IMR-90 (cell line): ENCODE measurements around the gene SELENOT. TPM values are rescaled to one million over a fixed set of nuclear protein-coding genes. Genes with fewer than 3 reads are reported as not detected.

ENCODE experiments used
- ATAC-seq: fragments of 200-7000 bp; cut with Tn5 transposase; 2 replicates; pipeline ENCODE4 v1.9.1; 2020; ENCODE audit warnings: low read depth, mild to moderate bottlenecking, moderate library complexity
- BruUV-seq: library from RNA; stranded (reverse); fragments of 400-500 nt; replicated peaks from 2 replicates; lab custom pipeline; 2021; lab: Mats Ljungman, UMichigan
- CTCF ChIA-PET: fragments of 300-600 bp; formaldehyde crosslinking; extraction: SDS; loops from one replicate; lab custom pipeline; 2021; ENCODE audit warnings: antibody characterized with exemption; lab: Yijun Ruan, JAX
- POLR2A ChIA-PET: fragments of 300-600 bp; sonication (Branson Sonifier 250); formaldehyde crosslinking; loops from one replicate; lab custom pipeline; 2022; ENCODE audit warnings: antibody characterized with exemption; ENCODE audit not compliant: unreplicated experiment; lab: Charles Lee
- DNase-seq: peaks from one replicate; pipeline ENCODE4 v3.0.0; 2013
- H2AFZ ChIP-seq: replicated peaks from 2 replicates; pipeline ENCODE3; 2013; ENCODE audit warnings: low read length, mild to moderate bottlenecking; ENCODE audit not compliant: poor library complexity
- H2AK5ac ChIP-seq: 2 replicates; pipeline ENCODE4 v1.6.1; 2013; ENCODE audit warnings: low read depth, low read length, inconsistent platforms
- H2AK9ac ChIP-seq: replicated peaks from 2 replicates; pipeline ENCODE3; 2013; ENCODE audit warnings: mild to moderate bottlenecking, low read depth, low read length, moderate library complexity; ENCODE audit not compliant: poor library complexity
- H2BK120ac ChIP-seq: 2 replicates; pipeline ENCODE4 v1.6.1; 2013; ENCODE audit warnings: low read depth, low read length, inconsistent platforms
- H2BK15ac ChIP-seq: 3 replicates; pipeline ENCODE4 v1.6.1; 2013; ENCODE audit warnings: low read depth, low read length, inconsistent platforms
- H2BK20ac ChIP-seq: 2 replicates; pipeline ENCODE4 v1.6.1; 2013; ENCODE audit warnings: low read depth, mild to moderate bottlenecking, inconsistent platforms, low read length, moderate library complexity
- H2BK5ac ChIP-seq: 2 replicates; pipeline ENCODE4 v1.6.1; 2013; ENCODE audit warnings: mild to moderate bottlenecking, low read depth, low read length, inconsistent platforms; ENCODE audit not compliant: poor library complexity, severe bottlenecking
- H3K14ac ChIP-seq: replicated peaks from 2 replicates; pipeline ENCODE4 v1.6.1; 2013; ENCODE audit warnings: low read depth, low read length, inconsistent platforms
- H3K18ac ChIP-seq: 2 replicates; pipeline ENCODE4 v1.6.1; 2013; ENCODE audit warnings: low read depth, low read length, control low read depth
- H3K23ac ChIP-seq: 2 replicates; pipeline ENCODE4 v1.6.1; 2013; ENCODE audit warnings: low read depth, low read length, inconsistent platforms
- H3K27ac ChIP-seq: 2 replicates; pipeline ENCODE4 v1.5.1; 2013; ENCODE audit warnings: mild to moderate bottlenecking, control low read depth, low read length; ENCODE audit not compliant: insufficient read depth
- H3K27me3 ChIP-seq: 2 replicates; pipeline ENCODE4 v1.6.1; 2013; ENCODE audit warnings: low read length; ENCODE audit not compliant: control insufficient read depth, insufficient read depth
- H3K36me3 ChIP-seq: 2 replicates; pipeline ENCODE4 v1.6.1; 2013; ENCODE audit warnings: low read length, mixed read lengths; ENCODE audit not compliant: control insufficient read depth, insufficient read depth
- H3K4ac ChIP-seq: 2 replicates; pipeline ENCODE4 v1.6.1; 2013; ENCODE audit warnings: low read depth, low read length, inconsistent platforms
- H3K4me1 ChIP-seq: 2 replicates; pipeline ENCODE4 v1.6.1; 2013; ENCODE audit warnings: low read length, mixed read lengths; ENCODE audit not compliant: control insufficient read depth, insufficient read depth
- H3K4me2 ChIP-seq: 2 replicates; pipeline ENCODE4 v1.6.1; 2013; ENCODE audit warnings: low read depth, mild to moderate bottlenecking, control low read depth, low read length, moderate library complexity
- H3K4me3 ChIP-seq: 2 replicates; pipeline ENCODE4 v1.5.1; 2013; ENCODE audit warnings: low read depth, mild to moderate bottlenecking, control low read depth, low read length, moderate library complexity; ENCODE audit not compliant: insufficient read depth
- H3K56ac ChIP-seq: 2 replicates; pipeline ENCODE4 v1.6.1; 2013; ENCODE audit warnings: low read length, inconsistent platforms; ENCODE audit not compliant: insufficient read depth; ENCODE audit errors: extremely low read depth
- H3K79me1 ChIP-seq, 2 experiments: 2 replicates each; pipeline ENCODE4 v1.6.1; 2013; ENCODE audit warnings: low read length in 2 of 2, inconsistent platforms in 1 of 2, low read depth in 1 of 2
- H3K9ac ChIP-seq: 2 replicates; pipeline ENCODE4 v1.6.1; 2013; ENCODE audit warnings: low read depth, low read length, control low read depth
- H3K9me1 ChIP-seq: 2 replicates; pipeline ENCODE4 v1.6.1; 2013; ENCODE audit warnings: low read length, inconsistent platforms; ENCODE audit not compliant: insufficient read depth
- H3K9me3 ChIP-seq: 2 replicates; pipeline ENCODE4 v1.6.1; 2013; ENCODE audit warnings: low read length; ENCODE audit not compliant: control insufficient read depth, insufficient read depth
- H4K20me1 ChIP-seq: 2 replicates; pipeline ENCODE4 v1.6.1; 2013; ENCODE audit warnings: low read length, inconsistent platforms; ENCODE audit not compliant: insufficient read depth
- H4K5ac ChIP-seq: 2 replicates; pipeline ENCODE4 v1.6.1; 2013; ENCODE audit warnings: mild to moderate bottlenecking, low read depth, low read length, control low read depth
- H4K8ac ChIP-seq, 2 experiments: 2 replicates each; pipeline ENCODE4 v1.6.1; 2013; ENCODE audit warnings: low read depth in 2 of 2, low read length in 2 of 2, control low read depth in 1 of 2, inconsistent platforms in 1 of 2
- H4K91ac ChIP-seq: 2 replicates; pipeline ENCODE4 v1.6.1; 2013; ENCODE audit warnings: low read depth, low read length, inconsistent platforms; ENCODE audit not compliant: insufficient read depth
- CEBPB ChIP-seq: IDR thresholded peaks from 2 replicates; pipeline ENCODE4 v1.6.1; 2012; ENCODE audit warnings: low read depth, low read length, improper control_type of control experiment
- FOS ChIP-seq: fragments of 150-350 bp; IDR thresholded peaks from 2 replicates; pipeline ENCODE4 v1.6.1; 2016; ENCODE audit warnings: low read depth, low read length
- MAFK ChIP-seq: IDR thresholded peaks from 2 replicates; pipeline ENCODE4 v1.6.1; 2012; ENCODE audit warnings: low read depth, low read length, improper control_type of control experiment
- MAZ ChIP-seq: IDR thresholded peaks from 2 replicates; pipeline ENCODE4 v1.6.1; 2012; ENCODE audit warnings: low read depth, mild to moderate bottlenecking, low read length, improper control_type of control experiment, moderate library complexity, borderline replicate concordance
- RAD21 ChIP-seq: IDR thresholded peaks from 2 replicates; pipeline ENCODE4 v1.6.1; 2012; ENCODE audit warnings: low read length, improper control_type of control experiment
- RCOR1 ChIP-seq: IDR thresholded peaks from 2 replicates; pipeline ENCODE4 v1.6.1; 2012; ENCODE audit warnings: mild to moderate bottlenecking, low read length, improper control_type of control experiment; ENCODE audit not compliant: insufficient replicate concordance
- WGBS, 2 experiments: methylation state at CpG; one replicate each; pipeline versions ENCODE4 v1.1.5 to v1.1.7; 2013; ENCODE audit warnings: missing lambda C conversion rate in 2 of 2; ENCODE audit not compliant: insufficient read length in 1 of 2; ENCODE audit errors: extremely low coverage in 2 of 2; 5-methylcytosine and 5-hydroxymethylcytosine counted together
- dilution Hi-C: fragments of 300-500 bp; cut with HindIII; formaldehyde crosslinking; loops from one replicate; pipeline ENCODE4 v1.14.3; 2018; ENCODE audit warnings: low sequenced_read_pairs; ENCODE audit not compliant: unreplicated experiment
- in situ Hi-C: fragments of 300-500 bp; cut with MboI; formaldehyde crosslinking; loops from 3 replicates; pipeline ENCODE4 v1.14.3; 2019; ENCODE audit warnings: low sequenced_read_pairs, inconsistent platforms, mixed read lengths
- intact Hi-C: fragments of 100-400 bp; cut with micrococcal nuclease; formaldehyde crosslinking; loops from 2 replicates; pipeline ENCODE4 v1.10.0; 2022
- polyA plus RNA-seq, 3 experiments: library from polyadenylated mRNA; depleted of rRNA; stranded (reverse); fragments of >200 nt; gene quantifications; 2 replicates each; pipeline ENCODE4 v1.2.3, GENCODE V29; 2012; ENCODE audit warnings: low replicate concordance in 1 of 3
- total RNA-seq: library from RNA; depleted of rRNA; stranded (reverse); fragments of >200 nt; gene quantifications from 2 replicates; pipeline ENCODE4 v1.2.3, GENCODE V29; 2012
- TF ChIP-seq, protein P1 (sequence below): conservative IDR thresholded peaks from 2 replicates; pipeline ENCODE4 v1.5.1; 2012; ENCODE audit warnings: mild to moderate bottlenecking, low read depth, low read length, improper control_type of control experiment

The SELENOT gene
- total and polyA plus RNA-seq, 2 of the 4 experiments (the other 2 are of a cell fraction), result 365 to 415 TPM

DNA sequence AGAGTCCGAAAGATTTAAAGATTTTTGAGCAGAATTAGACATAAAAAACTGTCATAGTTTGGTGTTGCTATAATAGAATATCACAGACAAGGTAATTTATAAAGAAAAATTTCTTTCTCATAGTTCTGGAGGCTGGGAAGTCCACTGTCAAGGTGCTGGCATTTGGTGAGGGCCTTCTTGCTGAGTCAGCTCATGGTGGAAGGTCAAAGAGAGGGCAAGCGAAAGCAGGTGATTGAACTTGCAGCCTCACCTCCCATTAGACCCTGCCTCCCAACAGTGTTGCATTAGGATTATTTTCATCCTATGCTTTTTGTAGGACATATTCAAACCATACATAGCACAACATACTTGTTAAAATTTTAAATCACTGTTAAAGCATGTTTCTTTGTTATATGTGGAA is 9.9 kb downstream of the SELENOT start:
- dilution Hi-C loops, result no loop called here
- Histone ChIP-seq H3K4me3 (no peak overlapping the region), H4K5ac (no peak overlapping the region), H3K9ac (no peak overlapping the region), H3K18ac (no peak overlapping the region), H2AK5ac (no peak overlapping the region), H3K79me1 (peaks cover 12 to 42% of the 10 kb centered on the region in 2 experiments; a peak in 3 of 4 replicates), H3K56ac (no peak overlapping the region), H2BK120ac (no peak overlapping the region), H3K9me3 (no peaks in the 10 kb centered on the region), H2BK20ac (no peak overlapping the region), H2AK9ac (no peak overlapping the region), H3K36me3 (peaks cover 4% of the 10 kb centered on the region), H4K8ac (no peak overlapping the region), H3K14ac (no peak overlapping the region), H4K91ac (no peak overlapping the region), H2BK5ac (no peak overlapping the region), H3K4me2 (no peak overlapping the region), H2BK15ac (no peak overlapping the region), H3K23ac (no peak overlapping the region), H4K20me1 (peaks cover 22% of the 10 kb centered on the region), H3K4me1 (no peaks in the 10 kb centered on the region), H3K4ac (no peak overlapping the region), H3K27me3 (no peaks in the 10 kb centered on the region), H3K27ac (no peak overlapping the region), H2AFZ (no peak overlapping the region), H3K9me1 (no peaks in the 10 kb centered on the region; the same call in 1 of the 2 replicates)
- BruUV-seq, result no TSS peak
- ATAC-seq (no peak), DNase-seq (no peak)
- ChIA-PET POLR2A (no interaction called here), CTCF (no interaction called here)
- TF ChIP-seq, protein P1, sequence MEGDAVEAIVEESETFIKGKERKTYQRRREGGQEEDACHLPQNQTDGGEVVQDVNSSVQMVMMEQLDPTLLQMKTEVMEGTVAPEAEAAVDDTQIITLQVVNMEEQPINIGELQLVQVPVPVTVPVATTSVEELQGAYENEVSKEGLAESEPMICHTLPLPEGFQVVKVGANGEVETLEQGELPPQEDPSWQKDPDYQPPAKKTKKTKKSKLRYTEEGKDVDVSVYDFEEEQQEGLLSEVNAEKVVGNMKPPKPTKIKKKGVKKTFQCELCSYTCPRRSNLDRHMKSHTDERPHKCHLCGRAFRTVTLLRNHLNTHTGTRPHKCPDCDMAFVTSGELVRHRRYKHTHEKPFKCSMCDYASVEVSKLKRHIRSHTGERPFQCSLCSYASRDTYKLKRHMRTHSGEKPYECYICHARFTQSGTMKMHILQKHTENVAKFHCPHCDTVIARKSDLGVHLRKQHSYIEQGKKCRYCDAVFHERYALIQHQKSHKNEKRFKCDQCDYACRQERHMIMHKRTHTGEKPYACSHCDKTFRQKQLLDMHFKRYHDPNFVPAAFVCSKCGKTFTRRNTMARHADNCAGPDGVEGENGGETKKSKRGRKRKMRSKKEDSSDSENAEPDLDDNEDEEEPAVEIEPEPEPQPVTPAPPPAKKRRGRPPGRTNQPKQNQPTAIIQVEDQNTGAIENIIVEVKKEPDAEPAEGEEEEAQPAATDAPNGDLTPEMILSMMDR, result no peak
- TF ChIP-seq CEBPB (no peak), RCOR1 (no peak), FOS (no peak), MAFK (peak; percentile 65), MAZ (no peak), RAD21 (no peak)
- intact Hi-C loops, result no loop called here
- in situ Hi-C loops, result no loop called here
- WGBS, 2 experiments, result no CpG with 5 or more reads among the region's 2 CpGs
